ENCODE measurements around the gene ACP6.
A peak's percentile ranks its signal among the peaks of the same experiment; 100 is the strongest.
"Not testable (repeated sequence)": the region's sequence is repeated elsewhere in the genome, so short reads cannot be mapped to it uniquely, and the experiment has no call there.

The ACP6 gene

GRCh38 chr1:147670319-147671001 lies at the start of gene ACP6:
TSS of gene ACP6 (minus strand) at chr1:147670524. CDS start at chr1:147670048, 476 bp downstream.
- peak; percentile 36; the same call in 1 of the 2 replicates for TF ChIP-seq POLR2A (IDR thresholded peaks at IDR 0.05; ENCODE audit: low read depth, low read length)
- FAIRE-seq (peak; percentile 86), DNase-seq (ENCODE audit: insufficient read length, low spot score) (peak; percentile 93)

- FAIRE-seq: no peak
Measured at GRCh38 chr1:147719711-147720225, 49.4 kb upstream of the ACP6 start.

DNA sequence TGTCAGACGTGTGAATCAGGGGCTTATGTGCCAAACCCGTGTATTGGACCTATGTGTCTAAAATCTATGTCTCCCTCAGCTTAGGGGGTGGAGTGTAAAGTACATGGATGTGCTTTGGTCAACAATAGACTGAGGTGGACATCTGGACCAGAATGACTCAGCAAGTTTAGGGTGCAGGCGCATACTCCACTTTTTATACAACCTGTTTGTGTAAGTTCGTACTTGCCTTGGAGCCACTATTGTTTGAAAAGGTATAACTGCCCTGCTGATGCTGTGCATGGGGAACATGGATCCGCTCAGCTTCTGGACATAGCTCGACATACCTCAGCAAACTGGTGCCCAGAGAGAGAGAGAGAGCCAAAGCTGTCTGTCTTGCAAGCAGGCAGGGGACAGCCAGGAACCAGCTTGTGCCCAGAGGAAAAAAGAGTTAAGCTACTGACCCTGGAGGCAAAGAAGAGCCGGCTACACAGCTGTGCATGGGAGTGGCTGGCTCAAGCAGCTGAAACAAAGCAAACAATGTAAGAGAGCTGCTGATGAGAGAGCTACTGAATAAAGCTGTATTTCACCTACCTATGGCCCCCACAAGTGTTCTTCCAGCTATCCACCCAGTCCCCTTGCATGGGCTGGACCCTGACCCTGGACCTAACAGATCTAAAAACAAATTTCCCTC lies 48.8 kb upstream of the ACP6 start:
- no peak for DNase-seq (ENCODE audit: insufficient read length, low spot score)
- no peak for FAIRE-seq
- no peak for TF ChIP-seq POLR2A (IDR thresholded peaks at IDR 0.05; ENCODE audit: low read depth, low read length)

More at GRCh38 chr1:147719711-147720225, 49.4 kb upstream of the ACP6 start:
- no peak for DNase-seq (ENCODE audit: insufficient read length, low spot score)
- no peak for TF ChIP-seq POLR2A (IDR thresholded peaks at IDR 0.05; ENCODE audit: low read depth, low read length)

GRCh38 chr1:147717706-147718097 lies 47.4 kb upstream of the ACP6 start:
- no peak for TF ChIP-seq POLR2A (IDR thresholded peaks at IDR 0.05; ENCODE audit: low read depth, low read length)
- DNase-seq (ENCODE audit: insufficient read length, low spot score) (no peak), FAIRE-seq (no peak)

DNA sequence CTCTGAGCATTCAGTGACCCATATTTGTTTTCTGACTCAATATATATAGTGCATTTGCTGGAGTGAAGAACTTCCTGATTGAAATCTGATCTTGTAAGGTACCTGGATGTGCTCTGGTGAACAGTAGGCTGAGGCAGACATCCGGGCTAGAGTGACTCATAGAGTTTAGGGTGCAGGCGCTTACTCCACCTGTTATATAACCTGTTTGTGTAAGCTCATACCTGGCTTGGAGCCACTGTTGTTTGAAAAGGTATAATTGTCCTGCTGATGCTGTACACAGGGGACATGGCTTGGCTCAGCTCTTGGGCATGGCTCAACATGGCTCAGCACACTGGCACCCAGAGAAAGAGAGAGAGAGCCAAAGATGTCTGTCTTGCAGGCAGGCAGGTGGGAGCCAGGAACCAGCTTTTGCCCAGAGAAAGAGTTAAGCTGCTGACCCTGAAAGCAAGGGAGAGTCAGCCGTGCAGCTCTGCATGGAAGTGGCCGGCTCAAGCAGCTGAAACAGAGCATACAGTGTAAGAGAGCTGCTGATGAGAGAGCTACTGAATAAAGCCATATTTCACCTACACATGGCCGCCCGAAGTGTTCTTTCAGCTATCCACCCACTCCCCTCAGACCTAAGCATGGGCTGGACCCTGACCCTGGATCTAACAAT lies 46.9 kb upstream of the ACP6 start:
- no peak for TF ChIP-seq POLR2A (IDR thresholded peaks at IDR 0.05; ENCODE audit: low read depth, low read length)
- DNase-seq (ENCODE audit: insufficient read length, low spot score) (no peak), FAIRE-seq (no peak)

DNA sequence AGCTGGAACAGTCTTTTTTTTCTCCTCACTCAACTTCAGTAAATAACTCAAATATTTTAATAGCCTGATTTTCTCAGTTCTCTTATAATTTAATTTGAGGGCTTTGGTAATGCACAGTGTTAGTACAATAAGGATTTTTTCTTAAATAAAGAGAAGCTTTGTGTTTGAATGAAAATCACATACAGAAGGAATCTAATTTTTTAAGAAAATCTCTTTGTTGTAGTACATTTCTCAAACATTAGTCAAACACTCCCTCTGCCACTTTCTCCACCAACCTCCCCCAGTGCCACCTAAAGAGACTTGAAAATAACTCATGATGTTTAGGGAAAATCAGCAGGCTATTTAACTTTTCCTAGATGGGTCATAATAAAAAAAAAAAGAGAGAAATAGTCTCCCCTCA lies 42.3 kb upstream of the ACP6 start:
- DNase-seq (ENCODE audit: insufficient read length, low spot score) (no peak), FAIRE-seq (no peak)
- no peak for TF ChIP-seq POLR2A (IDR thresholded peaks at IDR 0.05; ENCODE audit: low read depth, low read length)

- DNase-seq (ENCODE audit: insufficient read length, low spot score) (peak; percentile 38), FAIRE-seq (peak; percentile 36)
- no peak for TF ChIP-seq POLR2A (IDR thresholded peaks at IDR 0.05; ENCODE audit: low read depth, low read length)
Measured at GRCh38 chr1:147700042-147701006, 30.0 kb upstream of the ACP6 start.

DNA sequence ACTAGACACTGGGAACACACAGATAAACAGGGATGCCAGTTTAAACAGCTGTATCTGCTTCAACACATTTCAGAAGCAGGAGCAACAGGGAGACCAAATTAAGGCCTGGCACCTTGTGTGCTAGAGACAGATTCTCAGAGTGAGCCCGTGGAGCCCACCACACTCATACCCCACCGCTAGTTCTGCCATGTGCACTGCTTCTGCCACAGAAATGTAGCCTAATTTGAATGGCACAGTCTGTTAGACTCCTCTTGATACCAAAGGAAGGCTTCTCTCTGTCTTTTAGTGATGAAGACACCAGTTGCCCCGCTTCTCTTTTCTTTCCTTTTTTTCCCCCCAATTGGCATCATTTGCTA lies 29.3 kb upstream of the ACP6 start:
- no peak for DNase-seq (ENCODE audit: insufficient read length, low spot score)
- no peak for FAIRE-seq
- TF ChIP-seq POLR2A (IDR thresholded peaks at IDR 0.05; ENCODE audit: low read depth, low read length): no peak

DNA sequence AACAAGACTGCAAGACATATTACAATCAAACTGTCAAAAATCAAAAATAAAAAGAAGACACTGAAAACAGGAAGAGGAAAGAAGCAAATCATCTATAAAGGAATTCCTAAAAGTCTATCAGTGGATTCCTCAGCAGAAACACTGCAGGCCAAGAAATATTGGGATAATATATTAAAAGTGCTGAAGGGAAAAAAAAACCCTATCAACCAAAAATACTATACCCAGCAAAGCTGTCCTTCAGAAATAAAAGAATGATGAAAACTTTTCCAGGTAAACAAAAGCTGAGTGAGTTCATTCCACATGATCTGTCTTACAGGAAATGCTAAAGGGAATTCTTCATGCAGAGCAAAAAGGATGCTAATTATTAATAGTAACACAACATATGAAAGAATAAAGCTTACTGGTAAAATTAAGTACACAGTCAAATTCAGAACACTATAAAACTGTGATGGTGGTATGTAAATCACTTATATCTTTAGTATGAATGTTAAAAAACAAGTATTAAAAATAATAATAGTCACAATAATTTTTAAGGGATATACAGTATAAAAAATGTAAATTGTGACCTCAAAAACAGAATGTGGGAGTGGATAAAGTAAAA lies 12.9 kb upstream of the ACP6 start:
- FAIRE-seq: no peak

DNA sequence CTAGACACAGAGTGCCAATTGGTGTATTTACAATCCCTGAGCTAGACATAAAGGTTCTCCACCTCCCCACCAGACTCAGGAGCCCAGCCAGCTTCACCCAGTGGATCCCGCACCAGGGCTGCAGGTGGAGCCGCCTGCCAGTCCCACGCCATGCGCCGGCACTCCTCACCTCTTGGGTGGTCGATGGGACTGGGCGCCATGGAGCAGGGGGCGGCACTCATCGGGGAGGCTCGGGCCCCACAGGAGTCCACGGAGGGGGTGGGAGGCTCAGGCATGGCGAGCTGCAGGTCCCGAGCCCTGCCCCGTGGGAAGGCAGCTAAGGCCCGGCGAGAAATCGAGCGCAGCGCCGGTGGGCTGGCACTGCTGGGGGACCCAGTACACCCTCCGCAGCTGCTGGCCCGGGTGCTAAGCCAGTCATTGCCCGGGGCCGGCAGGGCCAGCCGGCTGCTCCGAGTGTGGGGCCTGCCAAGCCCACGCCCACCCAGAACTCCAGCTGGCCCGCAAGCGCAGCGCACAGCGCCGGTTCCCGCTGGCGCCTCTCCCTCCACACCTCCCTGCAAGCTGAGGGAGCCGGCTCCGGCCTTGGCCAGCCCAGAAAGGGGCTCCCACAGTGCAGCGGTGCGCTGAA lies 10.4 kb upstream of the ACP6 start:
- DNase-seq (ENCODE audit: insufficient read length, low spot score); FAIRE-seq: not testable (repeated sequence)

More for the DNA sequence above, 12.9 kb upstream of the ACP6 start:
- TF ChIP-seq POLR2A (IDR thresholded peaks at IDR 0.05; ENCODE audit: low read depth, low read length): no peak
- DNase-seq (ENCODE audit: insufficient read length, low spot score): no peak

DNA sequence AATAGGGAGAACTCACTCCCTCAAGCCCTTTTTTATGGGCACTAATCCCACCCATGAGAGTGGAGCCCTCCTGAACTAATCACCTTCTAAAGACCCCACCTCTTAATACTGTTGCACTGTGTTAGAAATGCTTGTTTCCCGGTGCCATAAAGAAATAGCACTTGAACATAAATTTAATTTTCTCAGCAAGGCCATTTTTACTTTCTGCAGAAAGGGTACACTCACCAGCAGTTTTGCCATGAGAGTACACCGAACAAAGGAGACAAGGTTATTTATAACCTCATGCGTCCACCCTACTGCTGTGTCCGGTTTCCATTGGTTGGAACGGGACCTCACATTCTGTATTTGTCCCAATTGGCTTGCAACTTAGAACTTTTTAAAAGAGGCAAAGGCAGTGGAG lies 7.4 kb upstream of the ACP6 start:
- not testable (repeated sequence) for FAIRE-seq; DNase-seq (ENCODE audit: insufficient read length, low spot score)

GRCh38 chr1:147676311-147677085 lies 6.2 kb upstream of the ACP6 start:
- FAIRE-seq (peak; percentile 88), DNase-seq (ENCODE audit: insufficient read length, low spot score) (peak; percentile 34)

More at GRCh38 chr1:147676311-147677085, 6.2 kb upstream of the ACP6 start:
- no peak for TF ChIP-seq POLR2A (IDR thresholded peaks at IDR 0.05; ENCODE audit: low read depth, low read length)
